ENCODE measurements around the gene CALML5.

GRCh38 chr10:5518143-5518542 is 18.8 kb upstream of the CALML5 start:
- TF ChIP-seq POLR2A (IDR thresholded peaks at IDR 0.05) (no peak), CTCF (IDR thresholded peaks at IDR 0.05) (no peak)

Data from thyroid gland (tissue), 4 donors.